Right renal cortex interstitium (tissue), 3 donors: ENCODE results near the gene SHTN1. TPM values are rescaled to one million over a fixed set of nuclear protein-coding genes. Genes with fewer than 3 reads are reported as not detected.

Experiments
- DNase-seq, 3 donors: peaks; one replicate each; pipeline ENCODE4 v3.0.0-alpha.2; 2013; ENCODE audit warnings: low read depth in 3 of 3, low spot score in 2 of 3
- polyA plus RNA-seq, 3 donors: library from polyadenylated mRNA; unstranded; fragments of 120-200 nt; gene quantifications; one replicate each; pipeline ENCODE4 v1.2.1, GENCODE V29; 2013; ENCODE audit not compliant: insufficient read length in 3 of 3

SHTN1 gene
- polyA plus RNA-seq = 10 to 100 TPM; 22.0 to 26.4 (median 23.8) TPM

- peak in 2 of 3 donors; percentile 42 to 46 for DNase-seq
Measured at GRCh38 chr10:117005026-117005526, at the start of gene SHTN1. Gene SHTN1 (minus strand): TSS chr10:117005187. CDS start chr10:117005079, 108 bp downstream.

GRCh38 chr10:117053482-117053881 lies 48.5 kb upstream of the SHTN1 start:
- no peak for DNase-seq

- DNase-seq = no peak
Measured at GRCh38 chr10:117047947-117048346, 43.0 kb upstream of the SHTN1 start.

- DNase-seq = no peak
Measured at GRCh38 chr10:117016266-117016665, 11.3 kb upstream of the SHTN1 start.

- DNase-seq = no peak
Measured at GRCh38 chr10:117014835-117015234, 9.8 kb upstream of the SHTN1 start.

GRCh38 chr10:117007080-117007479 lies 2.1 kb upstream of the SHTN1 start:
- no peak for DNase-seq

- DNase-seq = peak in 2 of 3 donors; percentile 15 to 32
Measured at GRCh38 chr10:117005527-117006055, 604 bp upstream of the SHTN1 start.

- DNase-seq = peak in 1 of 3 donors; percentile 13
Measured at GRCh38 chr10:117004227-117005025, 561 bp downstream of the SHTN1 start.

GRCh38 chr10:117003336-117003735 lies 1.7 kb downstream of the SHTN1 start:
- DNase-seq = no peak

- DNase-seq = no peak
Measured at GRCh38 chr10:117002206-117002605, 2.8 kb downstream of the SHTN1 start.

- no peak for DNase-seq
Measured at GRCh38 chr10:117001144-117001543, 3.8 kb downstream of the SHTN1 start.

GRCh38 chr10:117000580-117000979 lies 4.4 kb downstream of the SHTN1 start:
- no peak for DNase-seq

- no peak for DNase-seq
Measured at GRCh38 chr10:116998172-116998571, 6.8 kb downstream of the SHTN1 start.

- no peak for DNase-seq
Measured at GRCh38 chr10:116997015-116997414, 8.0 kb downstream of the SHTN1 start.

- no peak for DNase-seq
Measured at GRCh38 chr10:116995648-116996047, 9.3 kb downstream of the SHTN1 start.

- no peak for DNase-seq
Measured at GRCh38 chr10:116994113-116994890, 10.7 kb downstream of the SHTN1 start.

GRCh38 chr10:116993610-116994009 lies 11.4 kb downstream of the SHTN1 start:
- DNase-seq = no peak

- no peak for DNase-seq
Measured at GRCh38 chr10:116992183-116992582, 12.8 kb downstream of the SHTN1 start.

GRCh38 chr10:116990276-116990800 lies 14.6 kb downstream of the SHTN1 start:
- no peak for DNase-seq

GRCh38 chr10:116989439-116989838 lies 15.5 kb downstream of the SHTN1 start:
- DNase-seq = no peak

GRCh38 chr10:116988311-116988710 lies 16.7 kb downstream of the SHTN1 start:
- DNase-seq = no peak
